SH-SY5Y (cell line): ENCODE data around the gene TSFM.

ENCODE experiments used
- GATA2 ChIP-seq: IDR thresholded peaks from 2 replicates; pipeline ENCODE4 v1.6.1; 2011; ENCODE audit warnings: mild to moderate bottlenecking, low read depth, low read length
- GATA3 ChIP-seq: IDR thresholded peaks from 2 replicates; pipeline ENCODE4 v1.6.1; 2011; ENCODE audit warnings: low read depth, mild to moderate bottlenecking, low read length, moderate library complexity

Gene TSFM

DNA sequence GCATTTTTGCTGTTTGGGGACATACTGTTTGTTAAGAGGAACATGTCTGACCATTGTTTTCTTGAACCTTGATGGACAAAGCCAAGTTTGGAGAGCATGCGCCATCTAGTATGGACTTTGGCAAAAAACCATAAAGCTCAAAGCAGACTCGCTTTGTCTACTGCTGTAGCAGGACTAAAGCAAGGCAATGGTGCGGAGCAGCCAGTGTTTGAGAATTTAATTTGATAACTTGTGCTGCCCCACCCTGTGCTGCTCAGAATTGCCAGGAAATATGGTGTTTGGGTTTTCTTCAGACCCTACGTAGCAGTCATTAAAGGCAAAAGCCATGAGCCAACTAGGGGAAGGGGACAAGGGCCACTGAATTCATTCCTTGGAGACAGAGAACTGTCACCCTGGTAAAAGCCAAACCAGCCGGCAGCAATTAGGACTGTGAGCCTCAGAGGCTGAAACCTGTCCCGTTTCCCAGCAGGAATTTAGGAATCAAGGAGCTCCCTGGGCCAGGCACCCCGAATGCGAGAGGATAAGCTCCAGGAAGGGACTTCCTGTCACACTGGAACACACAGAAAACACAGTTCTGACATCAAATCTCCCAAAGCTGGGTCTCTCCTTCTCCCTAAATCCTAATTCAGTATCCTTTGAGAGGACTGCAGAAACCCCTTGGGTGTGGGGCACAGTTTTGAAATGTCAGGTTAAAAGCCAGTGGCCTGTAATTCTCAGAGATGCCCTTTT lies 34.8 kb downstream of the TSFM start:
- TF ChIP-seq GATA3: no peak
- no peak for TF ChIP-seq GATA2

DNA sequence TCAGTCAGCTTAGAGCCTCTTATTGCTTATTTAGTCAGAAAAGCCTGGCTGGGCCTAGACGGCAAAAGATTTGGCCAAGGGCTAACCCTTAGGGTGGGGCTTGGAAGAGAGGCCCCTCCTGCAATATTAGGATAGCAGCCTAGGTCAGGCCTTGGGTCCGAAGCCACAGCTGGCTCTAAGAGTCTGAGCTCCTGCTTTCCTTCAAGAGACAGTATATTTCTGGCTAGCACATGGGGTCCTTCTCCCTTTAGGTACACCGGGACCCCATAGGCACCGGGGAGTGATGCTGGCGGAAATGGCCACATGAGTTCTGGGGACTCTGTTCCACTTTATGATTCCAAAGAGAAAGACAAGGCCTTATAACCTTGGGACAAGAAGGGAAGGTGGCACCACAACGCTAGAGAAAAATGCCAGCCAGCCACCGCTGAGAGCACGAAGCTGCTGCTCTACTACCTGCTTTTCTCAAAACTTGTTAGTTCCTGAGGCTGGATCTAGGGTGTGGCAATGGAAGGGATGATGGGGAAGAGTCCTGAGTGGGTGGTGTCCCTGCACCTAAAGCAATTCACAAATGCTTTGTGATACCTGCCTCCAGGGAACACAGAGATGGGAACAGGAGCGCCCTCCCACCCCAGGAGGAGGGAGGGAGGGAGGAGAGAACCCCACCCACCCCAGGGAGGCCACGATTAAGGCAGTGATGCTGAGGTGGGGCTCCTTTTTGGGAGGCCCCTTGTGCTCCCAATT lies 39.1 kb downstream of the TSFM start:
- TF ChIP-seq GATA3: no peak
- TF ChIP-seq GATA2: no peak

DNA sequence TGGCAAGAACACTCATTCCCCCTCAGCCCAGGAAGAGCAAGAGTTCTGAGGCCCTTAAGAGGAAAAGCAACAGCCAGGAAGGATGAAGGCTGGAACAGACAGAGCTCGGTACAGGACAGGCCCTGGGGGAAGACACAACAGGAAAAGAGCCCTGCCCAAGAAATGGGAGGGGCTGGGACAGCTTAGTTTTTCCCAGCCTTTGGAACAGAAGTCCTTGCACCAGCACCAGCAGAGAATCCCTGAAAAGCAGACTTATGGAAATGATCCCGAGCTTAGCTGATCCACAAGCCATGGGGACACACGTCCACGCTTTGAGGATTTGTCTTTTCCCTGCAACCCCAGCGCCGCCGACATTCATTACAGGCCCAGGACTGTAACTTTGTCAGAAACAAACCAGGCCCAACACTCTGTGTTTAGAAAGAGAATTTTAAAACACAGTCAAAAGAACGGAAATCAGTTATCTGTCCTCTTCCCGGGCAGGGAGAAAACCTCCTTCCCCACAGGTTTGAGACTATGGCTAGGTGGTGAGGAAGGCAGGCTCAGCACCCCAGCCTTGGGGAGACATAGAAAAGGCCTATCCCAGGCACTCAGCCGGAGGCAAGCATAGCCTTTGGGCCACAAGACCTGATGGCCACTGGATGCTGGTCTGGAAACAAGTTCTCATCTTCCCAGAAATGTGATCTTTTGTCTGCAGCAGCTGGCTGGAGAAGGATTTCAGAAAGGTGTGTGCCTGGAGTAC lies 40.0 kb downstream of the TSFM start:
- TF ChIP-seq GATA3 (no peak), GATA2 (no peak)

DNA sequence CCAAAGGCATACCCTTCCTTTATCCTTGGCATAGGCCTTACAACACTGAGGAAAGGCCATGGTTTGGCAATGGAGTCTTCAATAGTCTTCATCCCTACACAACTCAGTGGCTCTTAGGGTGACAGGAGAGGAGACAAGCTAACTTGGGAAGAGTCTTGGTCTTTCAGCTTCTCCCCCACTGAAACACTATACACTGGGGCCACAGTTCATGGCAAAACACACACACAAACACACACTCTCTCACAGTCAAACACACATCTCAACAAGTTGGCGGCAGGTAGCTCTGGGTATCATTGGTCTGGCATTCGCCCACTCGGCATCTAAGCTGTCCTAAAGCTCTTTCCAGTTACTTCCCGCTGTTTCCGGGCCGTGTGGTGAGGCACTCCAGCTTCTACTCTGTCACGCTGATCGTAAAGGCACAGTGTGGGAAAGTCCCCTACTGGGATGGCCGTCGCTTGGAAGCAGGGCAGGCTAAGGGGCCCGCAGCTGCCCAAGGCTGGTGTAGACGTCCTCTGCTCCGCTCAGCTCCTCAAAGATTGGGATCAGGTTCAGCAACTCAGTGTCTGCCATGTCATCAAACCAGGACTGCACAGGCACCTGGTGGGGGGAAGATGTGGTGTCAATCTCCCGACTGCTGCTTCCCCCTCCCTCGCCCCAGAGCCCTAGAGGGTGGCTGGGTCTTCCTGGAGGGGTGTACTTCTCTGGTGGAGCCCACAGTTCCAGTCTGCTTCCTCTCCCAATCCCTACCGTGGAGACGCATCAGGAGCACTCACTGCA lies 40.7 kb downstream of the TSFM start:
- TF ChIP-seq GATA3: no peak
- no peak for TF ChIP-seq GATA2

DNA sequence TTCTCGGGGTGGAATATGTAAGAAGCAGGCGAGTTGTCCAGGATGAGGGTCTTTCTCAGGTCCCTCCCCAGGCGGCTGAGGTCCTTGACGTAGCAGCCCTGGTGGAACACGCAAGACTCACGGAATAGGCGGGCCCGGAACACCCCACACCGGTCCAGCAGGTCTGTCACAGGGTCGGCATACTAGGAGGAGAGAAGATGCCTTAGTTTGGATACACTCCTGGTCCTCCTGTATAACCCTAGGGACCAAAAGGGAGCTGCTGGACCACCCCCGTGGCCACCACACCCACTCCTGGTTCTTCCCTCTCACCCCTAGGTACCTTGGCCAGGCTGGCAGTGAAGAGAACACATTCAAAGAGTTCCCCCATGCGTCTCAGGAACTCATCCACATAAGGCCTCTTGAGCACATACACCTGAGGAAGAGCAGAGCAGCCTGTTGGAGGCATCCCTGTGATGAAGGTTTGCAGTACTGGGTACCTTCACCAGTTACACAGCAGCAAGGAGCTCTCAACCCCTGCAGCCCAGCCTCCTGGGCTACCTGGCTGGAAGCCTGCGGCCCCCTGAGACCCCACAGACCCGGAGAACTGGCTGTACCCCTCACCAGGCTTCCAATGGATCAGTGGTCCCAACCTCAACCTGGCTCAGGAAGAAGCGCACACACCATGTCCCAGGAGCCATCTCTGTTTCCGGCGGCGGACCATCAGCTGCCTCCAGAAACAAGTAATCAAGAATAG lies 41.5 kb downstream of the TSFM start:
- TF ChIP-seq GATA2 (no peak), GATA3 (no peak)

DNA sequence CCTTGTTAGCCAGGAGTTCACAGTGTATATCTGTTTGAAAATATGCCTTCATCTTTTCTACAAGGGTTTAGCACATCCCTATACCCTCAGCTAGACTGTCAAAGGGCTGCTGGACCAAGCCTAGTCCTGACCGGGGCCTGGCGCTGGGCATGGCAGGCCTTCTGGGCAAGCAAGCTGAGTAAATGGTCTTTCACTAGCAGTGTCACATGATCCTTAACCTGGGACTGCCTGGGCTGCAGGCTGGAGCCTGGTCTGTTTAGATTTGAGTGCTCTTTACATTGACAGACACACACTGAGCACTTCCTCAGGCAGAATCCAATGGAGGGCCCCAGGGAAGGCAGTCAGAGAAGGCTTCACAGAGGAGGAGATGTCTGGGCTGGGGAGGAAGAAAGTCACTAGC lies 42.9 kb downstream of the TSFM start:
- TF ChIP-seq GATA3: no peak
- no peak for TF ChIP-seq GATA2

DNA sequence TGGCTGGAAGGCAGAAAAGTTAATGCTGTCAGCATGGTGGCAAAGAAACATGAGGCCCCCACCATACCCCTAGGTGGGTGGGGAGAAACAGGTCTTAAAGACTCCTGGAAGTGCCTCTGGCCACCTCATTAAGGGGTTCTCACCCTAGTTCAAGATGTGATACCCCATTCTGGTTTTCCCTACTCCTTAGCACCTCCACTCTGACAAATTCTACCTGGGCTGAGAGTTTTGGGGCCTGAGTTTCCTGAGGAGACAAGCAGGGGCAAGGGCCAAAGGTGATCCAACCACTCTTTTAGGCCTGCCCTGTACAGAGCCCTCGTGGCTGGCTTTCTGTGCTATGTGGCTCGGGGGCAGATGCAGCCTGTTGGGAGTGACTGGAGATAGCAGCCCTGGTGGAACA lies 43.8 kb downstream of the TSFM start:
- TF ChIP-seq GATA3 (no peak), GATA2 (no peak)

DNA sequence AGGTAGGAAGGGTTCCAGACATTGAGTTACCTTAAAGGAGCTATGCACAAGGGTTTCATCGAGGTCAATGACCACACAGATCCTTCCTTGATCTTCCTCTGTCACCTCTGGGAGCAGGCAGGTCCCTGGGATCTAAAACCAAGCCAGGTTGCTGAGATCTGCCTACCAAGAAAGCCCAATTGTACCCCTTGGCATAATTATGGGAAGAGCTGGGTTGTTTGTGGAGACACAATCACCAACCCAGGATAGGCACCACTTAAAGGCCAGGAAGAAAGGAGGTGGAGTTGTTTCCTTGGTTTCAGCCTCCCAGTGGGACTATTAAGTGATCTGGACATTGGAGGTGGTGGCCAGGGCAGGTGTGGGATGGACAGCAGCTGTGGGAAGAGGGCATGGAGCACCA lies 44.4 kb downstream of the TSFM start:
- TF ChIP-seq GATA3 (no peak), GATA2 (no peak)

DNA sequence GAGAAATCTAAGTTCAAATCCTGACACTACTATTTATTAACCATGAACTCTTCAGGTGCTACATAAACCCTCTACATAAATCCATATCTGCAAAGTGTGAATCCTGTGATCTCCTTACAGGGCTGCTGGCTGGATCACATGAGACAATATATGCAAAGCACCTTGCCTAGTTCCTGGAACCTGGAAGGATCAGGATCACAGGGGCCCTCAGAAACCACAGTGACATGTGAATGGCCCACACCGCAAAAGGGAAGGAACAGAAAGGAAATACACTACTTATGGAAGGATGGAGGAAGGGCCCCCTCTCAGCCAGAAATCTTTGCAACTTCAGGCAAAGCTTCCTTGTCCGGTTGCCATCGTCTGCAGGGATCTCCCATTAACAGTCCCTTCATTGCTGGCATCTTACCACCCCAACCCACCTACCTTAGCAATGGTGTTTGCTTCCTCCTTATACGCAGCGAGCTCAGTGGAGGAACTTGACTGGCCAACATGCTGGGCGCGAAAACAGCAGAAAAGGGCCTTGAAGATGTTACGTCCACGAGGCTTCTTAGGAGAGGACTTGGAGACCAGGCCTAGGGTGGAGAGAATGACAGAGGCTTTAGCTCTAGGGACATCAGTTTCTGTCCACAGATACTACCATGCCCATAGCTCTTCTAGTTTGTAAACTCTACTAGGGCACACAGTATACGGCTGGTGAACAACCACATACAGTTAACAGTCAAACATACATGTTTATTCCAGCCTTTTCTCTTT lies 46.6 kb downstream of the TSFM start:
- TF ChIP-seq GATA3 (no peak), GATA2 (no peak)

DNA sequence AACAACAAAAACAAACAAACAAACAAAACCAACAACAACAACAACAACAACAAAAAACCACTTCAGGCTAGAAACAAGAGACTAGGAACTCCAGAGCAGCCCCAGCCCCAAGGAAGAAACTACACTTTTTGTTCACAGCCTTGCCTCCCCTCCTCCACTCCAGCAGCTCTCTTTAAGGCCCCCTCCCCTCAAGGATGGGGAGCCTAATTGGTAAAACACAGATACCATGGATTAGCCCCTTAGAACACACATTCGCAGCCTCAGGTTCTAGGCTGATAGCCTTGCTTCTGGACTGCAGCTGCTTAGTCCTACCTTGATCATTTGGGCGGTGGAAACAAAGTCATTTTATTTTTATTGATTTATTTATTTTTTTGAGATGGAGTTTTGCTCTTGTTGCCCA lies 47.8 kb downstream of the TSFM start:
- no peak for TF ChIP-seq GATA3
- TF ChIP-seq GATA2: no peak

DNA sequence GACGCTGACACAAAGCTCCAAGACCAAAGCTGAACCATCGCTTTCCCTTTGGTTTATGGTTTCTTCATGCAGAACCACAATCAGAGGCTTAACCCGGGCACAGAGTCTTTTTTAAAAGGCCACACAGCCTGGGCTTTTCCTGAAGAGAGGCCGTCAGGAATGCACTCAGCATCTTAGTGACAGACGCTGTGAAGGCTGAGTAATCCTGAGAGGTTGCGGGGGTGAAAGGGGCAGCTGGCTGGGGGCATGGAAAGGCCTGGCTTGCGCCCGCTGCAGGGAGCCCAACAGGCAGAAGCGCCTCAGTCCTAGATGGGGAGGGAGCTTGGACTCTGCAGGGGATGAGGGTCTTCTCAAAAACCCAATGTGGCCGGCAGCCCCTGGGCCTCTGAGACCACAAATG lies 50.4 kb downstream of the TSFM start:
- TF ChIP-seq GATA2 (no peak), GATA3 (no peak)

DNA sequence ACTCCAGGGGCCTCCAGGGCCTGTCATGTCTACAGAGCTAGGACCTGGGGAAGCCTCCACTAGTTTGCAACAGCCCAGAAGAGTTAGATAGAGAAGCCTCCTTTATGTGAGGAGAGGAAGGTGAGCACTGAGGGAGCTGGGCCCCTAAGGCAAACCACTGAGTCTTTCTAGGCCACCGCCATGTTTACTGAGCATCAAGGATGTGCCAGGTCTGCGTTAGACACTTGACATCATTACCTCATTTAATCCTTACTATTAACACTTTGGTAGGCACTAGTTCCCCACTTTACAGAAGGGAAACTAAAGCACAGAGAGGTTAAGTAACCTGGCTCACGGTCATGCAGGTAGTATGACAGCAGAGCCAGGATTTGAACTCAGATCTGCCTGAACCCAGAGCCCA lies 51.1 kb downstream of the TSFM start:
- TF ChIP-seq GATA3 (no peak), GATA2 (no peak)
